Measurements from ENCODE around the gene SEMA3G.

The SEMA3G gene

DNA sequence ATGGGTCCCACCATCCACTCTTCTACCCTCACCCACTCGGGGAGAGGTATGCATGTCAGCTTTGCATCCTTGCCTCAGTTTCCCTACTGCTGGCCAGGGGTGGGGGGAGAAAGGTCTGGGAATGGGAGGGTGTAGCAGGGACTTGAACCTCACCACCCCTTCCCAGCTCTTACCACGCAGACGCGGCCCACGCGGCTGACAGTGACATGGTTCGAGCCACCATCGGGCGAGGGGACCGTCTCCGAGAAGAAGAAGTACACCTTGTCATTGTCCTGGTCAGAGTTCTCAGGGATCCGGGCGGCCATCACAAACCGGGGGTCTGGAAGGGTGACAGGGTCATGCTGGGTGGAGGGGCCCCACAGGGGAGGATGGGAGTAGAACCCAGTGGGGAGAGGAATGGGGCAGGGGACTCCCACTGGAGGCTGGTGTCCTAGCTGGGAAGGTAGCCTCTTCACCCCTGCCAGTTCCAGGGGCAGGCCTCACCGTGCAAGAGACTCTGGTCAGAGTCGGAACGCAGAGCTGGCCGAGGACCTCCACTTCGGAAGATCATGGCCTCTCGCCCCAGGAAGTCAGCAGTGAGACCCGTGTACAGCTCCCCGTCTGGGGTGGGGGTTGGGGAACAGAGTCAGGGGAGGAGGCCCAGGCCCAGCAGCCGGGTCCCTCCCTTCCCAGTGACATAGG lies 3.7 kb downstream of the SEMA3G start:
- Histone ChIP-seq H3K9me3 (ENCODE audit: control insufficient read depth in 1 of 2, low read length in 2 of 2) (no peaks in the 10 kb centered on the region), H3K4me1 (ENCODE audit: control insufficient read depth in 1 of 2, insufficient read depth in 2 of 2, low read length in 2 of 2) (peaks cover 0 to 8% of the 10 kb centered on the region in 2 donors), H3K27me3 (ENCODE audit: low read depth, low read length) (no peaks in the 10 kb centered on the region), H3K27ac (ENCODE audit: low read length) (no peak overlapping the region), H3K4me3 (ENCODE audit: low read depth in 1 of 2, low read length in 2 of 2) (no peak overlapping the region), H3K36me3 (ENCODE audit: control insufficient read depth in 1 of 2, insufficient read depth in 2 of 2, low read length in 2 of 2) (no peaks in the 10 kb centered on the region)

DNA sequence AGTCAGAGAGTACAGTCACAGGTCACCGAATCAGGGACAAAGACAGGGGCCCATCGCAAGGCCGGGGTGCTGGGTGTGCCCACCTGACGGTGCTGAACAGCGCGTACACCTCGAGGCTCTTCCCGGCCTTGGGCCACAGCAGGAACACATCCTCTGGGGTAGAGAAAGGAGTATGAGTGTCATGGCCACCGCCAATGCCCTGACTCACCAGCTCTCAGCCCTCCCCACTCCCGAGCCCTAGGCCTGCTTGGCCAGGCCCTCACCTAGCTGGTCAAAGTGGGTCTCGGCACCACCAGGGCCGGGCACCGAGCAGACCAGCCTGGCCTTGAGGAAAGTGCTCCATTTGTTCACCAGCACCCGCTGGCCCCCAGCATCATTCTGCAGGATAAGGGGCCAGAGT lies 4.2 kb downstream of the SEMA3G start:
- H3K27ac ChIP-seq (ENCODE audit: low read length): no peak overlapping the region

DNA sequence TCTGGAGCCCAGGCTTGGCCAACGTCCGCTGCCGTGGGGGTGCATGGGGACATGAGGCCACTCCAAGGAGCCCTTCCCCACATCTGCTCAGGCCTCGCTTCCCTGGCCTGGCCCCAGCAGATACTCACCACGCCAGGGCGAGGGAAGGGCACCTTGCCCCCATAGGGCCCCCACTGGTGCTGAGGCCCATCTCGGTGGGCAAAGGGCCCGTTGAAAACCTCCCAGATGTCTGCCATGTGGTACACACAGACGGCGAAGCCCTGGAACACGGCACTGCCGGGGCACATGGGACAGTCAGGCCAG lies 4.7 kb downstream of the SEMA3G start:
- Histone ChIP-seq H3K36me3 (ENCODE audit: control insufficient read depth in 1 of 2, insufficient read depth in 2 of 2, low read length in 2 of 2) (no peaks in the 10 kb centered on the region), H3K27ac (ENCODE audit: low read length) (no peak overlapping the region), H3K27me3 (ENCODE audit: low read depth, low read length) (no peaks in the 10 kb centered on the region), H3K4me1 (ENCODE audit: control insufficient read depth in 1 of 2, insufficient read depth in 2 of 2, low read length in 2 of 2) (peaks cover 0 to 6% of the 10 kb centered on the region in 2 donors), H3K4me3 (ENCODE audit: low read depth in 1 of 2, low read length in 2 of 2) (no peak overlapping the region), H3K9me3 (ENCODE audit: control insufficient read depth in 1 of 2, low read length in 2 of 2) (no peaks in the 10 kb centered on the region)

More for the DNA sequence above, 4.2 kb downstream of the SEMA3G start:
- no peaks in the 10 kb centered on the region for H3K36me3 ChIP-seq (ENCODE audit: control insufficient read depth in 1 of 2, insufficient read depth in 2 of 2, low read length in 2 of 2)
- no peaks in the 10 kb centered on the region for H3K27me3 ChIP-seq (ENCODE audit: low read depth, low read length)
- no peak overlapping the region for H3K4me3 ChIP-seq (ENCODE audit: low read depth in 1 of 2, low read length in 2 of 2)
- no peaks in the 10 kb centered on the region for H3K9me3 ChIP-seq (ENCODE audit: control insufficient read depth in 1 of 2, low read length in 2 of 2)
- H3K4me1 ChIP-seq (ENCODE audit: control insufficient read depth in 1 of 2, insufficient read depth in 2 of 2, low read length in 2 of 2): peaks cover 0 to 8% of the 10 kb centered on the region in 2 donors

DNA sequence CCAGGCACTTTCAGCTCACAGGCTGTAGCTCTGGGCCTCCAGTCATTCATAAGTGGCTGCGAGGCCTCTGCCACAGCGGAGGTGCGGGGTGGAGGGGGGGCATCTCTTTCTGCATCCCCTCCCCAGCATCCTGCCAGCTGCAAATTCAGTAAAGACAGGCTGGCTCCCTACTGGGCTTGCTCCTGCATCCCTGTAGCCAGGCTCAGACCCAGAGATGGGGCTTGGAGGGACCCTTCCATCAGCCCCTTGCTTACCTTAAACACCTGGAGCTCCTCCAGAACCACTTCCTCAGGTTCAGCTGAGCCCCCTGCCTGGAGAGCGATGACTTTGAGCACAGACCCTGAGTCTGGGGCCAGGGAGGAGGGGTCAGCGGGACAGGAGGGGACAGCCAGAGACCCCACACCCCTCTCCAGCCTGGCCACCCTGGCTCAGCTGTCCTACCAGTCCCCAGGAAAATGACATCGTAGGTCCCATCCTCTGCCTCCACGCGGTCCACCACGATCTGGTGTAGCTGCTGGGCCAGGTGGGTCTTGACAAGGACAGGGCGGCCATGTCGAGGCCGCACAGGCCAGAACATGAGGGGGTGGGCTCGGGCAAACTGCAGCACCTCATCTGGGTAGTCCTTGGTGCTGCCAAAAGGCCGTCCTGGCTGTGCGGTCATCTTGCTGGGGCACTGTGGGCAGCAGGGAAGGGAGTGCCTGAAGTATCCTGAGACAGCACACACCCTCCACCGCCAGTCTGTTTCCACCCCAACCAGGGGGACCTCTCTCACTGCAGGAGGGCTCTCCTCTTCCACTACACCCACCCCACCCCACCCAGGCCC lies 5.3 kb downstream of the SEMA3G start:
- H3K4me1 ChIP-seq (ENCODE audit: control insufficient read depth in 1 of 2, insufficient read depth in 2 of 2, low read length in 2 of 2): peaks cover 0 to under 1% of the 10 kb centered on the region in 2 donors

DNA sequence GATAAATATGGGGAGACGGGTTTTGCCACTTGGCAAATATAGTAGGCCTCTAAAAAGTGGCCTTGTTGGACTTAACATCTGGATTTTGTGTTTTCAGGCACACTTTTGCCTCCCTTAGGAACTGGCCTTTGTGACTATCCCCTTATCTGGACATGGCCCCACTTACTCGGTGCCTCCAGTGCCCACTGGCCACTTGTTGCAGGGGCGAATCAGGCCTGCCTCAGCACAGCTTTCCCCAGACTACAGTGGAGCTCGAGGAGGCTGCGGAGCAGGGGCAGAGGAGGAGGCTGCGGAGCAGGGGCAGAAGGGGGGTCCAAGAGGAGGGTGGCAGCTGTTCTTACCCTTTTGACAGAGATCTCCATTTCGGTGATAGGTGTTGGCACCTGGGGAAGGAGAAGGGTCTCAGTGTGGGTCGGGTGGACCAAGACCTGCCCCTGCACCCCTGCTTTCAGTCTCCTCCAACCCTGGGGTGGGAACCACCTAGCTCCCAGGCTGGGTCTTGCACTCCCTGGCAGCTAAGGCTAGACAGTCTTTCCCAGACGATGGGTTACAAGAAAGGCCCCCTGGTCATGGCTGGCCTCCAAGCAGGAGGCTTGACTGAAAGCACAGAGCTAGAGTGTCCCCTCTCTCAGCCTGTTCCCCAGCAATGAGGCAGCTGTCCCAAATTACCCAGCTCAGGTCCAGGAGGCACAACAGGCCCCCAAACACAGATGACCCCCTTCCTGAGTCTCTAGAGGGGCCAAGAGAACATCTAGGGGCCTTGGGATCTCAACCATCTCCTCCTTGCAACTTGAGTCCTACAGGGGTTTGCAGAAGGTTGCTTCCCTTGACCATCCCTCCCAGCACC lies 6.1 kb downstream of the SEMA3G start:
- H3K4me1 ChIP-seq (ENCODE audit: control insufficient read depth in 1 of 2, insufficient read depth in 2 of 2, low read length in 2 of 2): no peaks in the 10 kb centered on the region
- no peaks in the 10 kb centered on the region for H3K27me3 ChIP-seq (ENCODE audit: low read depth, low read length)
- H3K27ac ChIP-seq (ENCODE audit: low read length): no peak overlapping the region
- no peak overlapping the region for H3K4me3 ChIP-seq (ENCODE audit: low read depth in 1 of 2, low read length in 2 of 2)
- no peaks in the 10 kb centered on the region for H3K36me3 ChIP-seq (ENCODE audit: control insufficient read depth in 1 of 2, insufficient read depth in 2 of 2, low read length in 2 of 2)
- no peaks in the 10 kb centered on the region for H3K9me3 ChIP-seq (ENCODE audit: control insufficient read depth in 1 of 2, low read length in 2 of 2)

More for the DNA sequence above, 5.3 kb downstream of the SEMA3G start:
- no peaks in the 10 kb centered on the region for H3K27me3 ChIP-seq (ENCODE audit: low read depth, low read length)
- H3K9me3 ChIP-seq (ENCODE audit: control insufficient read depth in 1 of 2, low read length in 2 of 2): no peaks in the 10 kb centered on the region
- H3K36me3 ChIP-seq (ENCODE audit: control insufficient read depth in 1 of 2, insufficient read depth in 2 of 2, low read length in 2 of 2): no peaks in the 10 kb centered on the region
- no peak overlapping the region for H3K27ac ChIP-seq (ENCODE audit: low read length)
- H3K4me3 ChIP-seq (ENCODE audit: low read depth in 1 of 2, low read length in 2 of 2): no peak overlapping the region

DNA sequence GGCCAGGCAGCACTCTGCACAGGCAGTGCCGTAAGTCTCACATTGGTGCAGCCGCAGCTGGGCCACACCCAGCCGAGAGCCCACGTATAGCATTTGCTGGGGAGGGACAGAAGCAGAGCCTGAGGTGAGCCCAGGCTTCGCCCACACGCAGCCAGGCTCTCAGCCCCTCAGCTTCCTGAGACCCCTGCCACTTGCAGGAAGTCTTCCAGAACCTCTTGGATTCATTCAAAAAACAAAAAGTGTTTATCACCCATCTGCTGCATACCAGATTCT lies 6.9 kb downstream of the SEMA3G start:
- Histone ChIP-seq H3K4me1 (ENCODE audit: control insufficient read depth in 1 of 2, insufficient read depth in 2 of 2, low read length in 2 of 2) (peaks cover 0 to under 1% of the 10 kb centered on the region in 2 donors), H3K27ac (ENCODE audit: low read length) (no peak overlapping the region), H3K27me3 (ENCODE audit: low read depth, low read length) (no peaks in the 10 kb centered on the region), H3K36me3 (ENCODE audit: control insufficient read depth in 1 of 2, insufficient read depth in 2 of 2, low read length in 2 of 2) (no peaks in the 10 kb centered on the region), H3K9me3 (ENCODE audit: control insufficient read depth in 1 of 2, low read length in 2 of 2) (no peaks in the 10 kb centered on the region), H3K4me3 (ENCODE audit: low read depth in 1 of 2, low read length in 2 of 2) (no peak overlapping the region)

DNA sequence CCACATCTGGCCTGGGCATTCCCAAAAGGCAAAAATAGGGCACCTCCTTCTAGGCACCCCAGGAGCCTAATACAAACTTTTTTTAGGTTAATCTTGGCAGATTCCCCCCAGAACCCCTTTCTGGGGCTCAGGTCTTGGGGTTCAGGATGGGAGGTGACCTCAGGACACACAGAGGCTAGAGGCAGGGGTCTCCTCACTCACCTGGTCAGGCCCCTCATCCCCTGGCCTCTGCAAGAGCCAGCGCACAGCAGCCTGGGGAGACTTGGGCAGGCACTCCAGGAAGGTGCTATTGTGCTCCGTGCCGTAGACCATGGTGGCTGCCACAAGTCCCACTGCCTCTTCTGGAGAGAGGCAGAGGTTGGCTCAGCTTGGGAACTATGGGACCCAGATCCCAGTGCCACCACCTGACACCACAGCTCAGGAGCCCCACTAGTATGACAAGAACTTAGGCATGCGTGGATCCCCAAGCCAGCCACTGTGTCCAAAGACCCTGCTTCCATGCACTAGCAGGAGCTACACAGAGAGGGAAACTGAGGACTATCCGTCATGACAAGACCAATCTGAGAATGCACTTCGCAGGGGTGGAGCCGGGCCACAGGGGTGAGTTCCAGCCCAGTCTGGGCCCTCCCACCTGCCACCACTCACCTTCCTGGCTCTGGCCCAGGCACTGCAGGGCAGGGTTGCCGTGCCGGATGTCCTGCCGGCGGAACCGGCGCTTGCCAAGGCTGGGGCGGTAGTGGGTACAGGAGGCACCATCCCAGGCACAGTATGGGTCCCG lies 7.4 kb downstream of the SEMA3G start:
- no peaks in the 10 kb centered on the region for H3K9me3 ChIP-seq (ENCODE audit: control insufficient read depth in 1 of 2, low read length in 2 of 2)
- H3K36me3 ChIP-seq (ENCODE audit: control insufficient read depth in 1 of 2, insufficient read depth in 2 of 2, low read length in 2 of 2): no peaks in the 10 kb centered on the region
- peaks cover 0 to 6% of the 10 kb centered on the region in 2 donors for H3K4me1 ChIP-seq (ENCODE audit: control insufficient read depth in 1 of 2, insufficient read depth in 2 of 2, low read length in 2 of 2)
- no peak overlapping the region for H3K27ac ChIP-seq (ENCODE audit: low read length)
- H3K4me3 ChIP-seq (ENCODE audit: low read depth in 1 of 2, low read length in 2 of 2): no peak overlapping the region
- no peaks in the 10 kb centered on the region for H3K27me3 ChIP-seq (ENCODE audit: low read depth, low read length)

DNA sequence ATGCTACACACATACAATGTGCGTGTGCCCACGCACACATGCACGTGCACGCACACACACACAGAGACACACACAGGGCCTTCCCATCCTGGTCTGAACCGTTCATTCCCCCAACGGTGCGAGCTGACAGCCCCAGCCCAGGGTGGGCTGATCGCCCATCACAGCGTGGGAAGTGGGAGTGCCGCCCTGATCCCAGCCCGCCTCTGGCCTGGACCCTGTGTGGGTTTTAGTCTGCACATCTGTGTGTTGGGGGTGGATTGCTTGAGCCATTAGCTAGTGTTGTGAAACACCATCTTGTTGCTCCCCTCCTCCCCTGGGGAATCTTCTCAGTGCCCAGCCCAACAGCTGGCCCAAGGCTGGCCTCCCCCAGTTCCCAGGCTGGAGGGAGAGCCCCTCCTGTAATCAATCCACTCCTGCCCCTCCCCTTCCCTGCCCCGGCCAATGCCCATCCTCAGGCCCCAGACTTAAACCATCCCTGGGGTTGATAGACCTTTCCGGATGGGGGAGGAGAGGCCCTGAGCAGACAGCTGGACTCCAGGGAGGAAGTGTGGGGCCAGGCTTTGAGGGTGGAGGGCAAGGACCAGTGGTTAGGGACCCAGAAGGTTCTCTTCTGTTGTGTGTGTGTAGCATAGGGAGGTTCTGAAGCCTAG lies 8.3 kb downstream of the SEMA3G start:
- H3K27ac ChIP-seq (ENCODE audit: low read length): no peak overlapping the region
- H3K36me3 ChIP-seq (ENCODE audit: control insufficient read depth in 1 of 2, insufficient read depth in 2 of 2, low read length in 2 of 2): no peaks in the 10 kb centered on the region
- H3K27me3 ChIP-seq (ENCODE audit: low read depth, low read length): no peaks in the 10 kb centered on the region
- H3K4me3 ChIP-seq (ENCODE audit: low read depth in 1 of 2, low read length in 2 of 2): no peak overlapping the region
- H3K4me1 ChIP-seq (ENCODE audit: control insufficient read depth in 1 of 2, insufficient read depth in 2 of 2, low read length in 2 of 2): peaks cover 0 to 8% of the 10 kb centered on the region in 2 donors
- H3K9me3 ChIP-seq (ENCODE audit: control insufficient read depth in 1 of 2, low read length in 2 of 2): no peaks in the 10 kb centered on the region

DNA sequence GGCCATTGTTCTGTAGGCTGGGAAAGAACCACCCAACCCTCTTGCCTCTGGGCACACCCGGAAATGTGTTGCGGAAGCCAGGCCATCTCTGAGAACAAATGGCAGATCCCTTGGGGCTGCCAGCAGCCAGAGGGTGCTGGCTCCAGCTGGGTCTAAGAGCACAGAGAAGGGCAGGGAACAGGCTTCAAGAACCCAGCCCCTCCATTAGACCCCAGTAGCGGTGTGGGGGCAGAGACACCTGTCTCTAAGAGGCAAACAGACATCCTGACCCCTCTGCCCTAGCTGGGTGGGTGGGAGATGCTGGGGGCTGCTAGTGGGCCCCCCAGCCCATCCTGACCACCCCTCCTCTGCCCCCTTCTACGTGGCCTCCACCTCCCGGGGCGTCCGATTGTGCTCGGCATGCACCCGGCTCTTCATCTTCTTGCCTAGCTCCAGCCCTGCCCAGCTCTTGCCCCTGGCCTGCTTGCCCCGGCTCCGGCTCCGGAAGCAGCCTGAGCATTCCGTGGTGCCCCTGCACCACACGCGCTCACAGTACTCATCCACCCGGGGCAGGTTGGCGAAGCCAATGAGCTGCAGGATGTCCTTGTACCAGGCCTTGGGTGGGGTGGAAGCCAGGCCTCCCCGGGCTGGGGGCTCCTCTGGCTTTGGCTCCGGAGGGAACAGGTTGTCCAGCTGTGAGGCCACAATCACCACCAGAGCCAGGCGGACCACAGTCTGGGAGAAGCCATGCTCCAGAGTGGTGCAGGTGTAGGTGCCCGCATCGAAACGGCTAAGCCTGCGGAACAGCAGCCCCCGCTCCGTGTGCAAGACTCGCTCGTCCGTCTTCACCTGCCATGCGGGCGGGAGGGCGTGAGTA lies 9.4 kb downstream of the SEMA3G start:
- no peaks in the 10 kb centered on the region for H3K27me3 ChIP-seq (ENCODE audit: low read depth, low read length)
- no peak overlapping the region for H3K27ac ChIP-seq (ENCODE audit: low read length)
- no peaks in the 10 kb centered on the region for H3K9me3 ChIP-seq (ENCODE audit: control insufficient read depth in 1 of 2, low read length in 2 of 2)
- H3K4me3 ChIP-seq (ENCODE audit: low read depth in 1 of 2, low read length in 2 of 2): no peak overlapping the region
- H3K4me1 ChIP-seq (ENCODE audit: control insufficient read depth in 1 of 2, insufficient read depth in 2 of 2, low read length in 2 of 2): peaks cover 0 to 8% of the 10 kb centered on the region in 2 donors
- H3K36me3 ChIP-seq (ENCODE audit: control insufficient read depth in 1 of 2, insufficient read depth in 2 of 2, low read length in 2 of 2): no peaks in the 10 kb centered on the region

DNA sequence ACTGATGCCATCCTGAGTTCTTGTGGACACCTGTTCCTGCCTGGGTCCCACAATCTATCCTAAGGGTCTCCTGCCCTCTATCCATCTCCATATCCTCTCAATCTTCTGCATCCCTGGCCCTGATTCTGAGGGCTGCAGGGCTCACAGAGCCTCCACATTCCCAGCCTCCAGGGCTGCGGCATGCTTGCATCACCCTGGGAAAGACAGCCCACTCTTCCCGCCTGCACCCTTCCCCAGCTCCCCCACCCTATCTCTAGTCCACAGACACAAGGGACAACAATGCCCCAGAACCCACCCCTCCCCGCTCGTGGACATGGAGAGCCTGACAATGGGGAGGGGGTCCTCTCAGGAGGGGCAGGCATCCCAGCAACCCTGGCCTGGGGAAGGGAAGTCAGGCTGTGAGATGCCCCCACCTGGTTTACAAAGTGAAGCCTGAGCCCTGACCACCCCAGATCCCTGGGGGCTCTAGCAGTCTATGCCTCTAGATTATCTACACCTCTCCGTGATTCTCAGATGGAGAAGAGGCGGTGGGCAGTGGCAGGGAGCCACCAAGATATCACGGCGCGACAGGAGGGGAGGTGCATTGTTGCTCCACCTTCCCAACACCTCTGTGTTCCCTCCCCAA lies 10.3 kb downstream of the SEMA3G start:
- Histone ChIP-seq H3K36me3 (ENCODE audit: control insufficient read depth in 1 of 2, insufficient read depth in 2 of 2, low read length in 2 of 2) (no peaks in the 10 kb centered on the region), H3K9me3 (ENCODE audit: control insufficient read depth in 1 of 2, low read length in 2 of 2) (no peaks in the 10 kb centered on the region), H3K4me3 (ENCODE audit: low read depth in 1 of 2, low read length in 2 of 2) (no peak overlapping the region), H3K4me1 (ENCODE audit: control insufficient read depth in 1 of 2, insufficient read depth in 2 of 2, low read length in 2 of 2) (peaks cover 0 to 8% of the 10 kb centered on the region in 2 donors), H3K27ac (ENCODE audit: low read length) (no peak overlapping the region), H3K27me3 (ENCODE audit: low read depth, low read length) (no peaks in the 10 kb centered on the region)

Data from muscle layer of duodenum (tissue), 2 donors.